ENCODE data around the gene CPNE8.

The CPNE8 gene

GRCh38 chr12:38629064-38629463 lies 276.3 kb downstream of the CPNE8 start:
- no peak for DNase-seq (ENCODE audit: low spot score)

GRCh38 chr12:38628288-38628687 lies 277.1 kb downstream of the CPNE8 start:
- DNase-seq (ENCODE audit: low spot score): no peak

- no peak for DNase-seq (ENCODE audit: low spot score)
These were observed 280.1 kb downstream of the CPNE8 start for GRCh38 chr12:38625306-38625705.

GRCh38 chr12:38614171-38614570 lies 291.2 kb downstream of the CPNE8 start:
- no peak for DNase-seq (ENCODE audit: low spot score)

GRCh38 chr12:38610808-38611350 lies 294.5 kb downstream of the CPNE8 start:
- no peak for DNase-seq (ENCODE audit: low spot score)

- no peak for DNase-seq (ENCODE audit: low spot score)
These were observed 298.1 kb downstream of the CPNE8 start for GRCh38 chr12:38607295-38607694.

Measured in germinal center (tissue), 1 donor.